MM.1S (cell line): ENCODE results near the gene ACOX3.

Experiments
- DNase-seq: peaks from one replicate; pipeline ENCODE4 v3.0.0-alpha.2; 2015
- H2AFZ ChIP-seq: fragments of 300-600 bp; sonication (generic); 2 replicates; pipeline ENCODE4 v1.6.0; 2016; ENCODE audit warnings: antibody characterized with exemption, low read length
- H3F3A ChIP-seq: fragments of 300-600 bp; sonication (generic); 2 replicates; pipeline ENCODE4 v1.6.1; 2016; ENCODE audit warnings: mild to moderate bottlenecking, antibody characterized with exemption, low read length, moderate library complexity, mixed read lengths; ENCODE audit not compliant: insufficient read depth
- H3K27ac ChIP-seq: fragments of 300-600 bp; sonication (generic); 2 replicates; pipeline ENCODE4 v1.5.1; 2016; ENCODE audit warnings: mild to moderate bottlenecking, low read length
- H3K27me3 ChIP-seq: fragments of 300-600 bp; sonication (generic); replicated peaks from 2 replicates; pipeline ENCODE4 v1.6.0; 2016; ENCODE audit warnings: low read length; ENCODE audit not compliant: insufficient read depth
- H3K36me3 ChIP-seq: fragments of 300-600 bp; sonication (generic); replicated peaks from 2 replicates; pipeline ENCODE4 v1.6.1; 2016; ENCODE audit warnings: mild to moderate bottlenecking, low read length, mixed read lengths; ENCODE audit not compliant: insufficient read depth
- H3K4me1 ChIP-seq: fragments of 300-600 bp; sonication (generic); 2 replicates; pipeline ENCODE4 v1.6.1; 2016; ENCODE audit warnings: low read length, mixed read lengths
- H3K4me2 ChIP-seq: fragments of 300-600 bp; sonication (generic); 2 replicates; pipeline ENCODE4 v1.6.0; 2016; ENCODE audit warnings: low read depth, low read length
- H3K4me3 ChIP-seq: fragments of 300-600 bp; sonication (generic); 2 replicates; pipeline ENCODE4 v1.5.1; 2016; ENCODE audit warnings: low read length, mixed read lengths
- H3K79me2 ChIP-seq: fragments of 300-600 bp; sonication (generic); 2 replicates; pipeline ENCODE4 v1.6.1; 2016; ENCODE audit warnings: mixed run types, low read length, mixed read lengths
- H3K9ac ChIP-seq: fragments of 300-600 bp; sonication (generic); 2 replicates; pipeline ENCODE4 v1.6.1; 2016; ENCODE audit warnings: low read length, mixed read lengths
- H3K9me2 ChIP-seq: fragments of 300-600 bp; sonication (generic); replicated peaks from 2 replicates; pipeline ENCODE4 v1.6.1; 2016; ENCODE audit warnings: mild to moderate bottlenecking, low read length, mixed read lengths; ENCODE audit not compliant: insufficient read depth
- H3K9me3 ChIP-seq: fragments of 300-600 bp; sonication (generic); replicated peaks from 2 replicates; pipeline ENCODE4 v1.6.1; 2016; ENCODE audit warnings: mild to moderate bottlenecking, low read length, mixed read lengths; ENCODE audit not compliant: insufficient read depth
- H4K20me1 ChIP-seq: fragments of 300-600 bp; sonication (generic); 2 replicates; pipeline ENCODE4 v1.6.1; 2016; ENCODE audit warnings: mild to moderate bottlenecking, low read length, moderate library complexity, mixed read lengths; ENCODE audit not compliant: insufficient read depth
- CTCF ChIP-seq: fragments of 300-600 bp; sonication (generic); IDR thresholded peaks from 2 replicates; pipeline ENCODE4 v1.5.1; 2016; ENCODE audit warnings: antibody characterized with exemption, low read length, mixed read lengths
- EZH2 ChIP-seq: fragments of 300-600 bp; sonication (generic); optimal IDR thresholded peaks from 2 replicates; pipeline ENCODE3; 2017; ENCODE audit warnings: low read depth, mild to moderate bottlenecking, antibody characterized with exemption, low read length, mixed read lengths
- EZH2phosphoT487 ChIP-seq: fragments of 300-600 bp; sonication (generic); IDR thresholded peaks from 2 replicates; pipeline ENCODE4 v1.6.1; 2018; ENCODE audit warnings: antibody characterized with exemption, low read length

Gene ACOX3

GRCh38 chr4:8394806-8395205, 45.7 kb downstream of the ACOX3 start:
- Histone ChIP-seq H3K4me1 (no peaks in the 10 kb centered on the region), H3K9ac (no peak overlapping the region), H3F3A (no peaks in the 10 kb centered on the region), H3K36me3 (no peaks in the 10 kb centered on the region), H3K9me2 (no peaks in the 10 kb centered on the region), H3K79me2 (no peaks in the 10 kb centered on the region), H3K27me3 (no peaks in the 10 kb centered on the region), H3K4me2 (no peak overlapping the region), H2AFZ (no peak overlapping the region), H3K27ac (no peak overlapping the region), H4K20me1 (no peaks in the 10 kb centered on the region), H3K9me3 (no peaks in the 10 kb centered on the region), H3K4me3 (no peak overlapping the region)
- TF ChIP-seq EZH2phosphoT487, result no peak
- TF ChIP-seq CTCF, result no peak
- no peak for TF ChIP-seq EZH2
- DNase-seq, result no peak

DNA sequence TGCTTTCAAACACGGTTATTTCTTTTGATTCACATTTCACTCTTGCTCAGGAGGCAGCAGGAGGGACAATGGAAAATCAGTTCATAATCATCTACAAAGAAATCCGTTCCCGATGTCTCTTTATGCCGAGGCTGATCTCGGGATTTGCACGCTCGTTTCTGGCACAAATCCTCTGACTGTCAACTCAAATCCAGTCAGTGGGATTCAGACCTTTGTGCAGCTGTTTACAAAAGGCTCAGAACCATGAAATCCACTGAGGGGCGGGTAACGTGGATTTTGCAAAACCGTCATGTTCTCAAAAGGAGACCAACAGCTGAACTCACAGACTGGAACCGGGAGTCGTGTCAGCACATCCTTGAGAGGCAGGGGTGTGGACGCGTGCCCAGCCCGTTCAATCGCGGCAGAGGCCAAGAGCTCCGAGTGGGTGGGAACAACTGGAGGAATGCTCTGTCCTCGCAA, 46.4 kb downstream of the ACOX3 start:
- Histone ChIP-seq H4K20me1 (no peaks in the 10 kb centered on the region), H3K4me3 (no peak overlapping the region), H3K27me3 (no peaks in the 10 kb centered on the region), H3K79me2 (no peaks in the 10 kb centered on the region), H3K9me3 (no peaks in the 10 kb centered on the region), H3K4me1 (no peaks in the 10 kb centered on the region), H3K27ac (no peak overlapping the region), H3K36me3 (no peaks in the 10 kb centered on the region), H2AFZ (no peak overlapping the region), H3K9me2 (no peaks in the 10 kb centered on the region), H3F3A (no peaks in the 10 kb centered on the region), H3K4me2 (no peak overlapping the region), H3K9ac (no peak overlapping the region)
- TF ChIP-seq EZH2phosphoT487 (no peak), CTCF (no peak), EZH2 (no peak)
- DNase-seq, result no peak

DNA sequence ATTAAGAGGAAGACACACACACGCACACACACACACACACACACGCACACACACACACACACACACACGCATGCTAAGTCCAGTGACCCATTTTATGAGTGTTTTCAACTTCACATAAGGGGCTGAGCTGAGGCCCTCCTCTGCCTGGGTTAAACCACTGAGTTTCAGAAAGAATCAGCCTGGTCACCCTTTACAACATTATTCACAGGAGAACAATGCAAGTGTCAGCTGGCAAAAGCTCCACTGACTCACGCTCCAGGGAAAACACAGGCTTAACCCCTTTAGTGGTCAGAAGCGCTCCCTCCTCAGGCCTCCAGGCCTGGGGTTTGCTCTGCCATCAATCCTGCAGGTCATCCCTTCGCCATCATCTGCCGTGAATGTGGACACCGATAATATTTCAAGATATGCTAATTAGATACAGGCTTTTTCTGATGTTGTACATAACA, 46.9 kb downstream of the ACOX3 start:
- H3K79me2 ChIP-seq, result no peaks in the 10 kb centered on the region
- no peak overlapping the region for H3K4me2 ChIP-seq
- no peak overlapping the region for H2AFZ ChIP-seq
- H3K4me3 ChIP-seq, result no peak overlapping the region
- H3K9me2 ChIP-seq, result no peaks in the 10 kb centered on the region
- H3K9ac ChIP-seq, result no peak overlapping the region
- H3K27ac ChIP-seq, result no peak overlapping the region
- H4K20me1 ChIP-seq, result no peaks in the 10 kb centered on the region
- H3K36me3 ChIP-seq, result no peaks in the 10 kb centered on the region
- H3K27me3 ChIP-seq, result no peaks in the 10 kb centered on the region
- no peak for DNase-seq
- H3F3A ChIP-seq, result no peaks in the 10 kb centered on the region
- no peaks in the 10 kb centered on the region for H3K4me1 ChIP-seq
- no peaks in the 10 kb centered on the region for H3K9me3 ChIP-seq
- TF ChIP-seq EZH2 (no peak), EZH2phosphoT487 (no peak)

DNA sequence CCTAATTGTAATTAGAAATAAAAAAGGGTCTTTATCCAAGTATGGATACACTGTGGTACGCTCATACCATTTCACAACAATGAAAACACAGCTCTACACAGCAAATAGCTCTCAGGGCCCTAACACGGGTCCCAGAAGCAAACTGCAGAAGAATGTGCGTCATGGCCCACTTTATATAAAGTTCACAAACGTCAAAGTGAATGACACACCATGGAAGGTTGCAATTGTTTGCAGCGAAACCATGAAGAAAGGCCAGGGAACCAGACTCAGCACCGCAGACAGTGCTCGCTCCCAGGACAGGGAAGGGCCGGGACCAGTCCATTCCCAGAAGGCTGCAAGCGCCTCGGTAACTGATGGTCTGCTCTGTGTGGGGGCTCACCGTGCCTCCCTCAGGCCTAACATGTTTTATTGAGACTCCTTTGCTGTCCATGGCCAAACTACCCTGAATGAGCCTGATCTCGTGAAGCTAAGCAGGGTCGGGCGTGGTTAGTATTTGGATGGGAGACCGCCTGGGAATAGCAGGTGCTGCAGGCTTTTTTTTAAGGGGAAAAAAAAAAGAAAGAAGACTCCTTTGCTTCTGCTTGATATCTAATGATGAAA, 47.8 kb downstream of the ACOX3 start:
- Histone ChIP-seq H3F3A (no peaks in the 10 kb centered on the region), H3K9me2 (no peaks in the 10 kb centered on the region), H3K4me1 (no peaks in the 10 kb centered on the region), H3K4me3 (no peak overlapping the region), H3K9ac (no peak overlapping the region), H3K4me2 (no peak overlapping the region), H3K36me3 (no peaks in the 10 kb centered on the region), H3K27me3 (no peaks in the 10 kb centered on the region), H2AFZ (no peak overlapping the region), H3K27ac (no peak overlapping the region), H4K20me1 (no peaks in the 10 kb centered on the region), H3K79me2 (no peaks in the 10 kb centered on the region), H3K9me3 (no peaks in the 10 kb centered on the region)
- DNase-seq, result no peak
- TF ChIP-seq EZH2phosphoT487 (no peak), EZH2 (no peak), CTCF (no peak)
